Measurements from ENCODE around the gene SARDH.

The SARDH gene

DNA sequence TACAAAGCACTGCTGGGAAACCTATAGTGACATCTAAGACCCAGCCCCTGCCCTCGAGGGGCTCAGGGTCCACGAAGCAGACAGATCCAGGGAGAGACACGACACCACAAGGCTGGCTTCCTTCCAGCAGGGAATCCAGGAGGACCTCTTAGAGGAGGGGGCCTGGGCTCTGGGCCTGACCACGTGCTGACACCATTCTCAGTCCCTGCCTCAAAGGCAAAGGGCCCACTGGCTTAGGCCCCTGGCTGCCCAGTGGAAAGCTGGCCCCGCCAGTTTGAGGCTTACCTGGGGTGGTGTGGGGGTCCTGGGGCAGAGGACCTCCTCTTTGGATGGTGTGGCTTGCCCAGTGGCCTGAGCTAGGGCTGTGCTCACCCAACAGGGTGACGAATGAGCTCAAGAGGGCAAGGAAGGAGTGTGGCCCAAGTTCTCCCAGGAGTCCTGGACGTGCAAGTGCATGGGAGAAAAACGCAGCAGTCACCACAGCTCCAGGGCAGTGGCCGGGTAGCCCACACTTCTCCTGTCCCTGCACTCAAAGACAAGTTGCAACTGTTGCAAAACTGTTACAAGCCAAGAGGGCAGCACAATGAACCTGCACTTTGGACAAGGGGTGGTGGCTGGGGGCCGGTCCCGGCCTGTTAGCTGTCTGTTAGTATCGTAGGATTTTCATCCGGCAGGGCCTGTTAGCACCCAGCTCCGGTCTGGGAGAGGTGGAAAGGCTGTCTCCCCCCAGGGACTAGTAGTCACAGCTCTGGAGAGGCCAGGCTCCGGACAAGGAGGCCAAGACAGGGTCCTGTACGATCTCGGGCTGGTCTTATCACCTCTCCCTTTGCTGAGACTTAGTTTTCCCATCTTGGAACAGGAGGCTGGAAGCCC is 1.5 kb upstream of the SARDH start:
- Histone ChIP-seq H3K79me1 (ENCODE audit: low read length) (no peaks in the 10 kb centered on the region), H3K4ac (ENCODE audit: low read depth, low read length) (no peak overlapping the region), H2BK120ac (ENCODE audit: low read depth, low read length) (no peak overlapping the region), H4K5ac (ENCODE audit: low read length) (no peak overlapping the region), H3K27me3 (ENCODE audit: insufficient read depth, low read length, poor library complexity) (no peaks in the 10 kb centered on the region), H3K27ac (ENCODE audit: low read depth, low read length) (no peak overlapping the region), H3K23ac (ENCODE audit: low read length) (no peak overlapping the region), H3K9ac (ENCODE audit: low read length) (no peak overlapping the region), H2BK15ac (replicated peaks; ENCODE audit: low read depth) (no peak overlapping the region), H3K56ac (ENCODE audit: low read length) (no peak overlapping the region), H3K18ac (ENCODE audit: low read length) (no peak overlapping the region), H3K4me2 (ENCODE audit: low read length) (no peak overlapping the region), H2BK5ac (ENCODE audit: low read length) (no peak overlapping the region), H3K79me2 (ENCODE audit: control insufficient read depth, insufficient read depth, low read length) (no peaks in the 10 kb centered on the region), H3K36me3 (ENCODE audit: control insufficient read depth, insufficient read depth, low read length) (no peaks in the 10 kb centered on the region), H3K4me1 (ENCODE audit: control insufficient read depth, low read depth, low read length) (peaks cover 5% of the 10 kb centered on the region), H2AK5ac (ENCODE audit: low read length) (no peak overlapping the region), H3K4me3 (ENCODE audit: low read length) (no peak overlapping the region), H4K8ac (ENCODE audit: low read depth, low read length) (no peak overlapping the region)
- no CpG with 5 or more reads among the region's 17 CpGs for WGBS (ENCODE audit: extremely low coverage, insufficient coverage, low lambda C conversion rate)
- no peak for DNase-seq

DNA sequence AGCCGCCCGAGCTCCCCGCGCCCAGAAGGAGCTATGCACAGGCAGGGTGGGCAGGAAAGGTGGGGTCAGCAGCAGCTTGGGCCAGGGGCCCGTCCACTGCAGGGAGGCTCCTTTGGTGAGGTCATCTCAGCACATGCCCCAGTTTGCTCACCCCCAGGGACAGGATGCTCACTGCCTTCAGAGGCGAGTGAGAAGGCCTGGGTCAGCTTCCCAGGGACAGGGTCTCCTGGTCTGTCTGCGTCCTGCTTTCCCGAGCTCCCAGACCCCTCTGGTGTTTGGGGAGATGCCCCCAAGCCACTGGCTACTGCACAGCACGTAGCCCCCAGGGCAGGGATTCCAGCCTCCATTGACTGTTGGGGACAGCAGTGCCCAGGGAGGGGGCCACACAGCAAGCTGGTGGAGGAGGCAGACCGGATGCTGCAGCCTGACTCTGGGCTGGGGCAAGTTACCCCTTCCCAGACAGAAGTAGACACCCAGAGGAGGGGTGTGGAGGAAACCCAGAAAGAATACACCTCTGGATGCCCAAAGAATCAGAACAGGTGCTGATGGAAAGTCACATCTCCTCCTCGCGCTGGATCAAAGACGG is 581 bp upstream of the SARDH start:
- no CpG with 5 or more reads among the region's 13 CpGs for WGBS (ENCODE audit: extremely low coverage, insufficient coverage, low lambda C conversion rate)
- Histone ChIP-seq H3K4ac (ENCODE audit: low read depth, low read length) (no peak overlapping the region), H3K4me1 (ENCODE audit: control insufficient read depth, low read depth, low read length) (peaks cover 5% of the 10 kb centered on the region), H3K9ac (ENCODE audit: low read length) (peak overlapping the region; percentile 35), H3K18ac (ENCODE audit: low read length) (no peak overlapping the region), H3K56ac (ENCODE audit: low read length) (peak overlapping the region; percentile 67), H4K5ac (ENCODE audit: low read length) (no peak overlapping the region), H3K79me2 (ENCODE audit: control insufficient read depth, insufficient read depth, low read length) (no peaks in the 10 kb centered on the region), H2BK120ac (ENCODE audit: low read depth, low read length) (no peak overlapping the region), H3K4me2 (ENCODE audit: low read length) (no peak overlapping the region), H3K79me1 (ENCODE audit: low read length) (no peaks in the 10 kb centered on the region), H2AK5ac (ENCODE audit: low read length) (no peak overlapping the region), H2BK15ac (replicated peaks; ENCODE audit: low read depth) (no peak overlapping the region), H3K27ac (ENCODE audit: low read depth, low read length) (no peak overlapping the region), H3K23ac (ENCODE audit: low read length) (no peak overlapping the region), H3K4me3 (ENCODE audit: low read length) (no peak overlapping the region), H3K36me3 (ENCODE audit: control insufficient read depth, insufficient read depth, low read length) (no peaks in the 10 kb centered on the region), H3K27me3 (ENCODE audit: insufficient read depth, low read length, poor library complexity) (no peaks in the 10 kb centered on the region), H4K8ac (ENCODE audit: low read depth, low read length) (no peak overlapping the region), H2BK5ac (ENCODE audit: low read length) (no peak overlapping the region)
- no peak for DNase-seq

DNA sequence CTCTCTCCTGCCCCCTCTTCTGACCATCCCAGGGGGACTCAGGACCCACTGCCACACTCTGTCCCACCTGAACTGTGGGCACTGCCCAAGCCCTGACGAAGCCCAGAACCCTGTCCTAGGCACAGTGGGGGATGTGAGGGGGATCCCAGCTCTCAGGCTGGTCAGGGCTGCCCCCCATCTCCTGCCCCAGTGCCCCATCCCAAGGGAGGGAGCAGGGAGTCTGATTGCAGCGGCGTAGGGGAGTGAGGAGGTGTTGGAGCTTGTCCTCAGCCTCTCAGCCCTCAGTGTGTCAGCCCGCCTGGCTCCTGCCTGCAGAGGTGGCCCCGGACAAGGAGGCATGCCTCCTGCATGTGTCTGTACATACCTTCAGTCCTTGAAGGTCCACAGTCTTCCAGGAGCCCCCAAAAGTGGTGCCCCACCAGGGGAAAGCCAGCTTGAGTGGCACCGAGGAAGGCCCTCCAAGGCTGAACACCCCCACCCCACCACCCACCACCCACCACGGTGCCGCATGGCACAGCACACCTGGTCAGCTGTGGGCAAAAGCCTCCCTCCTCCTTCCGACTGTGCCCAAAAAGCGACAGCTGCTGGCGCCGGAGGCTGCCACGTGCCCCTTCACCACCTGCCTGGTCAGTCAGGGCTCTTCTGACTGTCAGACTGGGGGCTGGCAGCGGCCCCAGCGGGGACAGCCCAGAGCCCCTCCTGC is 930 bp downstream of the SARDH start:
- H3K79me1 ChIP-seq (ENCODE audit: low read length): no peaks in the 10 kb centered on the region
- no peak overlapping the region for H4K8ac ChIP-seq (ENCODE audit: low read depth, low read length)
- WGBS (ENCODE audit: extremely low coverage, insufficient coverage, low lambda C conversion rate): no CpG with 5 or more reads among the region's 15 CpGs
- no peak overlapping the region for H2BK5ac ChIP-seq (ENCODE audit: low read length)
- H2AK5ac ChIP-seq (ENCODE audit: low read length): peak overlapping the region; percentile 32
- no peak overlapping the region for H3K4ac ChIP-seq (ENCODE audit: low read depth, low read length)
- H3K27me3 ChIP-seq (ENCODE audit: insufficient read depth, low read length, poor library complexity): no peaks in the 10 kb centered on the region
- H2BK120ac ChIP-seq (ENCODE audit: low read depth, low read length): no peak overlapping the region
- H3K4me3 ChIP-seq (ENCODE audit: low read length): no peak overlapping the region
- H3K56ac ChIP-seq (ENCODE audit: low read length): peak overlapping the region; percentile 85
- H3K9ac ChIP-seq (ENCODE audit: low read length): peak overlapping the region; percentile 67
- H3K23ac ChIP-seq (ENCODE audit: low read length): peak overlapping the region; percentile 29
- no peak for DNase-seq
- H3K18ac ChIP-seq (ENCODE audit: low read length): no peak overlapping the region
- H4K5ac ChIP-seq (ENCODE audit: low read length): no peak overlapping the region
- peak overlapping the region; percentile 13 for H3K4me2 ChIP-seq (ENCODE audit: low read length)
- no peaks in the 10 kb centered on the region for H3K79me2 ChIP-seq (ENCODE audit: control insufficient read depth, insufficient read depth, low read length)
- H3K36me3 ChIP-seq (ENCODE audit: control insufficient read depth, insufficient read depth, low read length): no peaks in the 10 kb centered on the region
- H2BK15ac ChIP-seq (replicated peaks; ENCODE audit: low read depth): no peak overlapping the region
- no peak overlapping the region for H3K27ac ChIP-seq (ENCODE audit: low read depth, low read length)
- peaks cover 5% of the 10 kb centered on the region for H3K4me1 ChIP-seq (ENCODE audit: control insufficient read depth, low read depth, low read length)

- no peak overlapping the region for H4K8ac ChIP-seq (ENCODE audit: low read depth, low read length)
- H2BK120ac ChIP-seq (ENCODE audit: low read depth, low read length): no peak overlapping the region
- H3K23ac ChIP-seq (ENCODE audit: low read length): no peak overlapping the region
- no peak overlapping the region for H2BK5ac ChIP-seq (ENCODE audit: low read length)
- DNase-seq: no peak
- H2BK15ac ChIP-seq (replicated peaks; ENCODE audit: low read depth): no peak overlapping the region
- no peaks in the 10 kb centered on the region for H3K36me3 ChIP-seq (ENCODE audit: control insufficient read depth, insufficient read depth, low read length)
- H3K56ac ChIP-seq (ENCODE audit: low read length): no peak overlapping the region
- no peaks in the 10 kb centered on the region for H3K79me2 ChIP-seq (ENCODE audit: control insufficient read depth, insufficient read depth, low read length)
- no peak overlapping the region for H3K27ac ChIP-seq (ENCODE audit: low read depth, low read length)
- no CpG with 5 or more reads among the region's 8 CpGs for WGBS (ENCODE audit: extremely low coverage, insufficient coverage, low lambda C conversion rate)
- H3K4me1 ChIP-seq (ENCODE audit: control insufficient read depth, low read depth, low read length): peaks cover 5% of the 10 kb centered on the region
- H3K4me3 ChIP-seq (ENCODE audit: low read length): no peak overlapping the region
- no peak overlapping the region for H2AK5ac ChIP-seq (ENCODE audit: low read length)
- no peak overlapping the region for H3K4ac ChIP-seq (ENCODE audit: low read depth, low read length)
- H3K27me3 ChIP-seq (ENCODE audit: insufficient read depth, low read length, poor library complexity): no peaks in the 10 kb centered on the region
- H3K79me1 ChIP-seq (ENCODE audit: low read length): no peaks in the 10 kb centered on the region
- H3K4me2 ChIP-seq (ENCODE audit: low read length): no peak overlapping the region
- H3K18ac ChIP-seq (ENCODE audit: low read length): no peak overlapping the region
- no peak overlapping the region for H4K5ac ChIP-seq (ENCODE audit: low read length)
- no peak overlapping the region for H3K9ac ChIP-seq (ENCODE audit: low read length)
Observed at GRCh38 chr9:133735931-133736330, 2.2 kb downstream of the SARDH start.

DNA sequence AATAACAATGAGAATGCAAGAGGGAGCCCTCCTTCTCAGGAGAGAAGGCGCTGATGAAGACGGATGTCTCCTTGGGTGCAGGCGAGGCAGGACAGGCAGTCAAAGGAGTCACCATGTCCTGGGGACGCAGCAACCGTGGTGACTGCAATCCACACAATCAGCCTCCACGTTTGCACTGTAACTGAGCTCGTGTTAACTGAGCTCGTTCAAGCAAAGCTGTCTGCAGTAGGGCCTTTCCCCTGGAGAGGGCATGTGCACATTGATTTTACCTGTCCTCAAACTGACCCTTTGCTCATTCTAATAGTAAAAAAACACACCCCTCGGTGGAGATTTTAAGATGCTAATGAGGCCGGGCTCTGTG is 2.8 kb downstream of the SARDH start:
- peak; percentile 57 for DNase-seq
- H3K4me1 ChIP-seq (ENCODE audit: control insufficient read depth, low read depth, low read length): peaks cover 5% of the 10 kb centered on the region
- H2BK15ac ChIP-seq (replicated peaks; ENCODE audit: low read depth): no peak overlapping the region
- H3K4me3 ChIP-seq (ENCODE audit: low read length): no peak overlapping the region
- H2AK5ac ChIP-seq (ENCODE audit: low read length): no peak overlapping the region
- H3K27ac ChIP-seq (ENCODE audit: low read depth, low read length): no peak overlapping the region
- no peaks in the 10 kb centered on the region for H3K79me2 ChIP-seq (ENCODE audit: control insufficient read depth, insufficient read depth, low read length)
- peak overlapping the region; percentile 80 for H3K23ac ChIP-seq (ENCODE audit: low read length)
- H2BK120ac ChIP-seq (ENCODE audit: low read depth, low read length): no peak overlapping the region
- no peak overlapping the region for H2BK5ac ChIP-seq (ENCODE audit: low read length)
- H3K18ac ChIP-seq (ENCODE audit: low read length): no peak overlapping the region
- H3K4me2 ChIP-seq (ENCODE audit: low read length): peak overlapping the region; percentile 16
- H3K36me3 ChIP-seq (ENCODE audit: control insufficient read depth, insufficient read depth, low read length): no peaks in the 10 kb centered on the region
- no peaks in the 10 kb centered on the region for H3K27me3 ChIP-seq (ENCODE audit: insufficient read depth, low read length, poor library complexity)
- peak overlapping the region; percentile 81 for H3K56ac ChIP-seq (ENCODE audit: low read length)
- H4K5ac ChIP-seq (ENCODE audit: low read length): peak overlapping the region; percentile 75
- H3K79me1 ChIP-seq (ENCODE audit: low read length): no peaks in the 10 kb centered on the region
- WGBS (ENCODE audit: extremely low coverage, insufficient coverage, low lambda C conversion rate): no CpG with 5 or more reads among the region's 10 CpGs
- H4K8ac ChIP-seq (ENCODE audit: low read depth, low read length): no peak overlapping the region
- H3K9ac ChIP-seq (ENCODE audit: low read length): peak overlapping the region; percentile 52
- no peak overlapping the region for H3K4ac ChIP-seq (ENCODE audit: low read depth, low read length)

Data from mesendoderm (in vitro differentiated cells).